ENCODE measurements around the gene FOSL2.

The FOSL2 gene

GRCh38 chr2:28413899-28414295, 21.2 kb downstream of the FOSL2 start:
- DNase-seq: no peak

- no peak for DNase-seq
These were observed 21.9 kb downstream of the FOSL2 start for GRCh38 chr2:28414583-28414982.

- DNase-seq: no peak
These were observed 22.4 kb downstream of the FOSL2 start for GRCh38 chr2:28415010-28415409.

- DNase-seq: no peak
These were observed 23.1 kb downstream of the FOSL2 start for GRCh38 chr2:28415715-28416114.

- no peak for DNase-seq
These were observed 26.3 kb downstream of the FOSL2 start for GRCh38 chr2:28419003-28419402.

GRCh38 chr2:28419443-28420270, 27.0 kb downstream of the FOSL2 start:
- no peak for DNase-seq

- no peak for DNase-seq
These were observed 28.1 kb downstream of the FOSL2 start for GRCh38 chr2:28420722-28421121.

GRCh38 chr2:28422908-28423741, 30.5 kb downstream of the FOSL2 start:
- no peak for DNase-seq

GRCh38 chr2:28423856-28424605, 31.4 kb downstream of the FOSL2 start:
- no peak for DNase-seq

- no peak for DNase-seq
These were observed 32.3 kb downstream of the FOSL2 start for GRCh38 chr2:28424799-28425463.

GRCh38 chr2:28425464-28425835, 32.8 kb downstream of the FOSL2 start:
- no peak for DNase-seq

GRCh38 chr2:28427741-28428415, 35.2 kb downstream of the FOSL2 start:
- DNase-seq: no peak

- no peak for DNase-seq
These were observed 35.8 kb downstream of the FOSL2 start for GRCh38 chr2:28428486-28428885.

GRCh38 chr2:28429636-28430376, 37.1 kb downstream of the FOSL2 start:
- DNase-seq: no peak

GRCh38 chr2:28430377-28430765, 37.7 kb downstream of the FOSL2 start:
- no peak for DNase-seq

- DNase-seq: no peak
These were observed 38.2 kb downstream of the FOSL2 start for GRCh38 chr2:28430788-28431418.

GRCh38 chr2:28431741-28432140, 39.1 kb downstream of the FOSL2 start:
- no peak for DNase-seq

- DNase-seq: no peak
These were observed 39.7 kb downstream of the FOSL2 start for GRCh38 chr2:28432362-28432761.

GRCh38 chr2:28433215-28433614, 40.6 kb downstream of the FOSL2 start:
- DNase-seq: no peak

GRCh38 chr2:28433935-28434599, 41.4 kb downstream of the FOSL2 start:
- no peak for DNase-seq
